K562 (cell line): ENCODE results near the gene ZNF219. TPM values are rescaled to one million over a fixed set of nuclear protein-coding genes. Genes with fewer than 3 reads are reported as not detected.

ENCODE experiments used
- ATF1 ChIP-seq, 2 experiments: fragments of 450-650 bp in 1 of 2; IDR thresholded peaks; 2 replicates each; pipeline ENCODE4 v1.6.1; 2016; ENCODE audit warnings: missing compliant biosample characterization in 1 of 2, missing genetic modification characterization in 1 of 2
- CCAR2 ChIP-seq: fragments of 200-400 bp; formaldehyde crosslinking; IDR thresholded peaks from 2 replicates; pipeline ENCODE4 v1.6.1; 2017; ENCODE audit warnings: mild to moderate bottlenecking, low read depth, low read length
- FOSL1 ChIP-seq: fragments of 200-800 bp; sonication (Bioruptor generic); conservative IDR thresholded peaks from 2 replicates; pipeline ENCODE4 v1.6.1; 2016; ENCODE audit warnings: missing genetic modification characterization, missing compliant biosample characterization
- FOXA3 ChIP-seq, 2 experiments: fragments of 450-650 bp in 1 of 2; sonication (generic) in 1 of 2; formaldehyde crosslinking; IDR thresholded peaks in 1 of 2; conservative IDR thresholded peaks in 1 of 2; 2 replicates each; pipeline versions ENCODE4 v1.4.0 to v1.8.0; 2020 to 2022; ENCODE audit warnings: mild to moderate bottlenecking in 2 of 2, missing genetic modification reagents in 1 of 2
- KAT8 ChIP-seq: fragments of 450-650 bp; IDR thresholded peaks from 2 replicates; pipeline ENCODE4 v1.6.1; 2016; ENCODE audit warnings: low read depth, mild to moderate bottlenecking
- KDM1A ChIP-seq, 2 experiments: fragments of 450-650 bp; IDR thresholded peaks; 2 replicates each; pipeline ENCODE4 v1.6.1; 2016; ENCODE audit warnings: mild to moderate bottlenecking in 2 of 2
- KDM2B ChIP-seq: fragments of 250-450 bp; sonication (Bioruptor Pico); IDR thresholded peaks from 2 replicates; pipeline ENCODE4 v1.8.0; 2021; ENCODE audit warnings: mild to moderate bottlenecking, moderate library complexity
- MAFF ChIP-seq: IDR thresholded peaks from 2 replicates; pipeline ENCODE4 v1.6.1; 2012; ENCODE audit warnings: low read length, improper control_type of control experiment
- MAFK ChIP-seq: IDR thresholded peaks from 2 replicates; pipeline ENCODE4 v1.6.1; 2011; ENCODE audit warnings: low read length, improper control_type of control experiment
- MBD2 ChIP-seq: sonication (generic); IDR thresholded peaks from 2 replicates; pipeline ENCODE4 v1.6.1; 2016; ENCODE audit warnings: low read depth, borderline replicate concordance
- NR3C1 ChIP-seq: sonication (generic); formaldehyde crosslinking; IDR thresholded peaks from 2 replicates; pipeline ENCODE4 v1.8.1; 2022; ENCODE audit warnings: missing genetic modification reagents
- PRPF4 ChIP-seq: fragments of 200-400 bp; formaldehyde crosslinking; IDR thresholded peaks from one replicate; pipeline ENCODE4 v1.6.1; 2017; ENCODE audit warnings: low read length, low read depth, mild to moderate bottlenecking; ENCODE audit not compliant: insufficient read depth, poor library complexity, severe bottlenecking
- TEAD4 ChIP-seq, 2 experiments: sonication (generic) in 1 of 2; formaldehyde crosslinking in 1 of 2; IDR thresholded peaks; 2 replicates each; pipeline versions ENCODE4 v1.6.1 to v1.8.0; 2012 to 2022; ENCODE audit warnings: borderline replicate concordance in 1 of 2, inconsistent platforms in 1 of 2, low read length in 1 of 2, mild to moderate bottlenecking in 1 of 2, missing genetic modification reagents in 1 of 2
- ZBTB8A ChIP-seq: fragments of 450-650 bp; IDR thresholded peaks from 2 replicates; pipeline ENCODE4 v1.6.1; 2018; ENCODE audit warnings: mild to moderate bottlenecking, moderate library complexity; ENCODE audit not compliant: partially characterized antibody
- ZNF282 ChIP-seq: sonication (generic); formaldehyde crosslinking; IDR thresholded peaks from 2 replicates; pipeline ENCODE4 v1.8.1; 2023; ENCODE audit warnings: missing genetic modification reagents
- ZNF3 ChIP-seq: fragments of 250-450 bp; sonication (Bioruptor Pico); IDR thresholded peaks from 2 replicates; pipeline ENCODE4 v1.5.0; 2021; ENCODE audit warnings: mild to moderate bottlenecking, moderate library complexity
- ZNF324 ChIP-seq: fragments of 250-450 bp; sonication (Bioruptor Pico); IDR thresholded peaks from 2 replicates; pipeline ENCODE4 v1.4.0; 2020; ENCODE audit warnings: mild to moderate bottlenecking
- ZNF408 ChIP-seq: fragments of 250-450 bp; sonication (Bioruptor Pico); IDR thresholded peaks from 2 replicates; pipeline ENCODE4 v1.4.0; 2020; ENCODE audit warnings: low read depth, mild to moderate bottlenecking, moderate library complexity
- ZNF695 ChIP-seq: fragments of 450-650 bp; formaldehyde crosslinking; IDR thresholded peaks from 2 replicates; pipeline ENCODE4 v1.4.0; 2020; ENCODE audit warnings: mild to moderate bottlenecking, moderate library complexity
- polyA plus RNA-seq, 8 experiments: library from polyadenylated mRNA; depleted of rRNA in 4 of 8; stranded (reverse) in 5 of 8; unstranded in 3 of 8; fragments of >200 nt; fragmentation: Nextera tagmentation in 2 of 8; fragmentation: Illumina TruSeq in 1 of 8; extraction: Ambion mirVana in 2 of 8; extraction: Trizol in 1 of 8; gene quantifications; 2 replicates each; pipeline versions ENCODE4 v1.2.1 to v1.2.3, GENCODE V29; 2011 to 2014; ENCODE audit warnings: inconsistent platforms in 1 of 8, missing spikeins in 1 of 8
- total RNA-seq, 7 experiments: library from RNA; depleted of rRNA in 6 of 7; stranded (reverse); fragments of >200 nt in 6 of 7; fragmentation: Illumina TruSeq in 2 of 7; extraction: Trizol in 2 of 7; gene quantifications; 2 replicates each; pipeline versions ENCODE4 v1.2.1 to v1.2.3, GENCODE V29; 2011 to 2021; ENCODE audit warnings: low replicate concordance in 1 of 7
- TF ChIP-seq, protein P1 (sequence below): fragments of 250-450 bp; sonication (Bioruptor Pico); IDR thresholded peaks from 2 replicates; pipeline ENCODE4 v1.4.0; 2020; ENCODE audit warnings: borderline replicate concordance
- TF ChIP-seq, protein P2 (sequence below): IDR thresholded peaks from 2 replicates; pipeline ENCODE4 v1.6.1; 2011; ENCODE audit warnings: borderline replicate concordance, low read depth, mild to moderate bottlenecking, moderate library complexity, low read length; ENCODE audit not compliant: insufficient read depth, poor library complexity, severe bottlenecking
- TF ChIP-seq, protein P3 (sequence below), 2 experiments: fragments of 450-650 bp; conservative IDR thresholded peaks; 2 replicates each; pipeline ENCODE4 v1.6.1; 2017; ENCODE audit warnings: mild to moderate bottlenecking in 2 of 2, moderate library complexity in 2 of 2
- TF ChIP-seq, protein P4 (sequence below): fragments of 450-650 bp; formaldehyde crosslinking; IDR thresholded peaks from 2 replicates; pipeline ENCODE4 v1.4.0; 2020; ENCODE audit warnings: mild to moderate bottlenecking

Gene ZNF219
- total and polyA plus RNA-seq, 9 of the 15 experiments (the other 6 are each of a cell fraction or from before 2014, with no cell fraction given) = 0.29 to 10.6 (median 2.8) TPM

DNA sequence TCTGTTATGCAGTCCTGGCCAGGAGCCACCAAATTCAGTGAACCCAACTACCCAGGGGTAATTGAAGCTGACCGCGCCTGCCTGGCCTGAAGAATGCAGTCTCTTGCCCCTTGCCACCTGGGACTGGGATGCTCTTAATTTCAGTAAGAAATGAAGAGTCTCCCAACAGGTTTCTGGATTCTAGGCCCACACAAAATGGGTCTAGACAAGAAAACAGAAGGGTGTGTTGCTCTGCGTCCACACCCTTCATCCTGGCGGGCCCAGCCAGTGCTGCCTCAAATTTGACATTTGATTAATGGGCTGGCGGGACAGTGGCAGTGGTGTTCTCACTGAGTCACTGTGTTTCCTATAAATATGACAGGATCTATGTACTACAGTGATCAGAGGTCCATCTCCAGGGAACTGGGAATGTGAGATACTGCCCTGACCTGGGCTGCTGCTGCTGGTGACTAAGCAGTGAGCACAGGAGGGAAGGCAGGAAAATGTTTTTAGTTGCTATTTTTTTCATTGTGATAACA is 8.9 kb upstream of the ZNF219 start (continued):
- no peak for TF ChIP-seq CCAR2
- no peak for TF ChIP-seq ATF1 (CRISPR knock-in tag; IDR thresholded peaks at IDR 0.05)
- TF ChIP-seq ATF1 (tag; IDR thresholded peaks at IDR 0.05) = no peak
- TF ChIP-seq, protein P1, sequence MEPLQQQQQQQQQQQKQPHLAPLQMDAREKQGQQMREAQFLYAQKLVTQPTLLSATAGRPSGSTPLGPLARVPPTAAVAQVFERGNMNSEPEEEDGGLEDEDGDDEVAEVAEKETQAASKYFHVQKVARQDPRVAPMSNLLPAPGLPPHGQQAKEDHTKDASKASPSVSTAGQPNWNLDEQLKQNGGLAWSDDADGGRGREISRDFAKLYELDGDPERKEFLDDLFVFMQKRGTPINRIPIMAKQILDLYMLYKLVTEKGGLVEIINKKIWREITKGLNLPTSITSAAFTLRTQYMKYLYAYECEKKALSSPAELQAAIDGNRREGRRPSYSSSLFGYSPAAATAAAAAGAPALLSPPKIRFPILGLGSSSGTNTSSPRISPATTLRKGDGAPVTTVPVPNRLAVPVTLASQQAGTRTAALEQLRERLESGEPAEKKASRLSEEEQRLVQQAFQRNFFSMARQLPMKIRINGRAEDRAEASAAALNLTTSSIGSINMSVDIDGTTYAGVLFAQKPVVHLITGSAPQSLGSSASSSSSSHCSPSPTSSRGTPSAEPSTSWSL = no peak
- peak; percentile 2; the same call in 1 of the 2 replicates for TF ChIP-seq MAFK
- no peak for TF ChIP-seq ZNF324
- TF ChIP-seq FOSL1 = peak; percentile 74
- TF ChIP-seq FOXA3 (CRISPR knock-in tag; conservative IDR thresholded peaks at IDR 0.05 in 1 of 2, IDR thresholded peaks at IDR 0.05 in 1 of 2) = no peak
- no peak for TF ChIP-seq MAFF
- TF ChIP-seq, protein P2, sequence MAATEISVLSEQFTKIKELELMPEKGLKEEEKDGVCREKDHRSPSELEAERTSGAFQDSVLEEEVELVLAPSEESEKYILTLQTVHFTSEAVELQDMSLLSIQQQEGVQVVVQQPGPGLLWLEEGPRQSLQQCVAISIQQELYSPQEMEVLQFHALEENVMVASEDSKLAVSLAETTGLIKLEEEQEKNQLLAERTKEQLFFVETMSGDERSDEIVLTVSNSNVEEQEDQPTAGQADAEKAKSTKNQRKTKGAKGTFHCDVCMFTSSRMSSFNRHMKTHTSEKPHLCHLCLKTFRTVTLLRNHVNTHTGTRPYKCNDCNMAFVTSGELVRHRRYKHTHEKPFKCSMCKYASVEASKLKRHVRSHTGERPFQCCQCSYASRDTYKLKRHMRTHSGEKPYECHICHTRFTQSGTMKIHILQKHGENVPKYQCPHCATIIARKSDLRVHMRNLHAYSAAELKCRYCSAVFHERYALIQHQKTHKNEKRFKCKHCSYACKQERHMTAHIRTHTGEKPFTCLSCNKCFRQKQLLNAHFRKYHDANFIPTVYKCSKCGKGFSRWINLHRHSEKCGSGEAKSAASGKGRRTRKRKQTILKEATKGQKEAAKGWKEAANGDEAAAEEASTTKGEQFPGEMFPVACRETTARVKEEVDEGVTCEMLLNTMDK = no peak
- TF ChIP-seq TEAD4 (IDR thresholded peaks at IDR 0.05; ENCODE audit: low read length) = no peak; the same call in 1 of the 2 replicates
- TF ChIP-seq TEAD4 (CRISPR knock-in tag; IDR thresholded peaks at IDR 0.05; ENCODE audit: borderline replicate concordance) = no peak
- TF ChIP-seq ZNF695 (CRISPR knock-in tag) = no peak
- no peak for TF ChIP-seq PRPF4
- TF ChIP-seq ZNF408 (CRISPR knock-in tag) = no peak
- TF ChIP-seq NR3C1 = no peak
- TF ChIP-seq ZNF282 (CRISPR knock-in tag) = no peak
- TF ChIP-seq, protein P3, sequence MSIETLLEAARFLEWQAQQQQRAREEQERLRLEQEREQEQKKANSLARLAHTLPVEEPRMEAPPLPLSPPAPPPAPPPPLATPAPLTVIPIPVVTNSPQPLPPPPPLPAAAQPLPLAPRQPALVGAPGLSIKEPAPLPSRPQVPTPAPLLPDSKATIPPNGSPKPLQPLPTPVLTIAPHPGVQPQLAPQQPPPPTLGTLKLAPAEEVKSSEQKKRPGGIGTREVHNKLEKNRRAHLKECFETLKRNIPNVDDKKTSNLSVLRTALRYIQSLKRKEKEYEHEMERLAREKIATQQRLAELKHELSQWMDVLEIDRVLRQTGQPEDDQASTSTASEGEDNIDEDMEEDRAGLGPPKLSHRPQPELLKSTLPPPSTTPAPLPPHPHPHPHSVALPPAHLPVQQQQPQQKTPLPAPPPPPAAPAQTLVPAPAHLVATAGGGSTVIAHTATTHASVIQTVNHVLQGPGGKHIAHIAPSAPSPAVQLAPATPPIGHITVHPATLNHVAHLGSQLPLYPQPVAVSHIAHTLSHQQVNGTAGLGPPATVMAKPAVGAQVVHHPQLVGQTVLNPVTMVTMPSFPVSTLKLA (conservative IDR thresholded peaks at IDR 0.05) = peak; percentile 5 to 51; a peak in 1 of 4 replicates
- TF ChIP-seq ZNF3 (CRISPR knock-in tag) = no peak
- TF ChIP-seq ZBTB8A = no peak
- TF ChIP-seq KDM1A (IDR thresholded peaks at IDR 0.05) = peak; percentile 46 to 53; a peak in 3 of 4 replicates
- TF ChIP-seq MBD2 = no peak
- TF ChIP-seq KAT8 = no peak
- TF ChIP-seq, protein P4, sequence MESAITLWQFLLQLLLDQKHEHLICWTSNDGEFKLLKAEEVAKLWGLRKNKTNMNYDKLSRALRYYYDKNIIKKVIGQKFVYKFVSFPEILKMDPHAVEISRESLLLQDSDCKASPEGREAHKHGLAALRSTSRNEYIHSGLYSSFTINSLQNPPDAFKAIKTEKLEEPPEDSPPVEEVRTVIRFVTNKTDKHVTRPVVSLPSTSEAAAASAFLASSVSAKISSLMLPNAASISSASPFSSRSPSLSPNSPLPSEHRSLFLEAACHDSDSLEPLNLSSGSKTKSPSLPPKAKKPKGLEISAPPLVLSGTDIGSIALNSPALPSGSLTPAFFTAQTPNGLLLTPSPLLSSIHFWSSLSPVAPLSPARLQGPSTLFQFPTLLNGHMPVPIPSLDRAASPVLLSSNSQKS = no peak
- no peak for TF ChIP-seq KDM2B (CRISPR knock-in tag)
